HG03066 (cell line): ENCODE measurements around the gene PLA2G4B.
"Not testable (repeated sequence)": the region's sequence is repeated elsewhere in the genome, so short reads cannot be mapped to it uniquely, and the experiment has no call there.

Source experiments
- ATAC-seq: cut with Tn5 transposase; IDR thresholded peaks from one replicate; pipeline ENCODE4 v1.9.1; 2021; ENCODE audit warnings: low read depth; ENCODE audit not compliant: unreplicated experiment

The PLA2G4B gene

GRCh38 chr15:41825572-41826535 lies 12.8 kb upstream of the PLA2G4B start:
- no peak for ATAC-seq

- ATAC-seq, result peak; percentile 30
Measured at GRCh38 chr15:41827290-41827879, 11.3 kb upstream of the PLA2G4B start.

- ATAC-seq, result peak; percentile 65
Measured at GRCh38 chr15:41827880-41828806, 10.5 kb upstream of the PLA2G4B start, which contains the start of gene JMJD7. Gene JMJD7 (plus strand): TSS chr15:41828092. CDS start chr15:41828125, 33 bp downstream.

GRCh38 chr15:41828807-41829141 lies 9.9 kb upstream of the PLA2G4B start:
- no peak for ATAC-seq

- no peak for ATAC-seq
Measured at GRCh38 chr15:41829959-41830646, 8.5 kb upstream of the PLA2G4B start.

- ATAC-seq, result not testable (repeated sequence)
Measured at GRCh38 chr15:41831291-41831690, 7.4 kb upstream of the PLA2G4B start.

GRCh38 chr15:41832208-41832607 lies 6.4 kb upstream of the PLA2G4B start:
- no peak for ATAC-seq

- no peak for ATAC-seq
Measured at GRCh38 chr15:41832875-41833274, 5.8 kb upstream of the PLA2G4B start.

- no peak for ATAC-seq
Measured at GRCh38 chr15:41834096-41834495, 4.6 kb upstream of the PLA2G4B start.

GRCh38 chr15:41836073-41836472 lies 2.6 kb upstream of the PLA2G4B start:
- no peak for ATAC-seq

GRCh38 chr15:41836713-41837454 lies 1.8 kb upstream of the PLA2G4B start:
- no peak for ATAC-seq

GRCh38 chr15:41839781-41840491 lies 1.3 kb downstream of the PLA2G4B start:
- ATAC-seq, result no peak

GRCh38 chr15:41840673-41841072 lies 2.0 kb downstream of the PLA2G4B start:
- ATAC-seq, result no peak

- no peak for ATAC-seq
Measured at GRCh38 chr15:41841131-41841530, 2.5 kb downstream of the PLA2G4B start.

GRCh38 chr15:41842229-41842628 lies 3.6 kb downstream of the PLA2G4B start:
- no peak for ATAC-seq

GRCh38 chr15:41843571-41843970 lies 4.9 kb downstream of the PLA2G4B start:
- ATAC-seq, result no peak

- ATAC-seq, result no peak
Measured at GRCh38 chr15:41844814-41845213, 6.2 kb downstream of the PLA2G4B start.

GRCh38 chr15:41847206-41847605 lies 8.6 kb downstream of the PLA2G4B start:
- no peak for ATAC-seq

GRCh38 chr15:41847981-41848380 lies 9.3 kb downstream of the PLA2G4B start:
- no peak for ATAC-seq
